ENCODE data around the gene CNTN5.

- no peak for TF ChIP-seq EZH2 (IDR thresholded peaks at IDR 0.05; ENCODE audit: borderline replicate concordance, insufficient read depth, low read length, poor library complexity, severe bottlenecking)
- no peak for TF ChIP-seq CTCF (IDR thresholded peaks at IDR 0.05; ENCODE audit: poor library complexity, severe bottlenecking)
- no peak for TF ChIP-seq POLR2AphosphoS5 (IDR thresholded peaks at IDR 0.05)
- TF ChIP-seq TAF1 (IDR thresholded peaks at IDR 0.05; ENCODE audit: low read depth) = no peak
- no peak for TF ChIP-seq EP300 (conservative IDR thresholded peaks at IDR 0.05; ENCODE audit: poor library complexity, severe bottlenecking)
Measured at GRCh38 chr11:100294748-100295147, 1274.0 kb downstream of the CNTN5 start.
